ENCODE measurements around the gene MAIP1. TPM values are rescaled to one million over a fixed set of nuclear protein-coding genes. Genes with fewer than 3 reads are reported as not detected.
"Not testable (repeated sequence)": the region's sequence is repeated elsewhere in the genome, so short reads cannot be mapped to it uniquely, and the experiment has no call there.

MAIP1 gene, protein sequence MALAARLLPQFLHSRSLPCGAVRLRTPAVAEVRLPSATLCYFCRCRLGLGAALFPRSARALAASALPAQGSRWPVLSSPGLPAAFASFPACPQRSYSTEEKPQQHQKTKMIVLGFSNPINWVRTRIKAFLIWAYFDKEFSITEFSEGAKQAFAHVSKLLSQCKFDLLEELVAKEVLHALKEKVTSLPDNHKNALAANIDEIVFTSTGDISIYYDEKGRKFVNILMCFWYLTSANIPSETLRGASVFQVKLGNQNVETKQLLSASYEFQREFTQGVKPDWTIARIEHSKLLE
- total RNA-seq: 24.9 and 28.4 TPM in 2 replicates

DNA sequence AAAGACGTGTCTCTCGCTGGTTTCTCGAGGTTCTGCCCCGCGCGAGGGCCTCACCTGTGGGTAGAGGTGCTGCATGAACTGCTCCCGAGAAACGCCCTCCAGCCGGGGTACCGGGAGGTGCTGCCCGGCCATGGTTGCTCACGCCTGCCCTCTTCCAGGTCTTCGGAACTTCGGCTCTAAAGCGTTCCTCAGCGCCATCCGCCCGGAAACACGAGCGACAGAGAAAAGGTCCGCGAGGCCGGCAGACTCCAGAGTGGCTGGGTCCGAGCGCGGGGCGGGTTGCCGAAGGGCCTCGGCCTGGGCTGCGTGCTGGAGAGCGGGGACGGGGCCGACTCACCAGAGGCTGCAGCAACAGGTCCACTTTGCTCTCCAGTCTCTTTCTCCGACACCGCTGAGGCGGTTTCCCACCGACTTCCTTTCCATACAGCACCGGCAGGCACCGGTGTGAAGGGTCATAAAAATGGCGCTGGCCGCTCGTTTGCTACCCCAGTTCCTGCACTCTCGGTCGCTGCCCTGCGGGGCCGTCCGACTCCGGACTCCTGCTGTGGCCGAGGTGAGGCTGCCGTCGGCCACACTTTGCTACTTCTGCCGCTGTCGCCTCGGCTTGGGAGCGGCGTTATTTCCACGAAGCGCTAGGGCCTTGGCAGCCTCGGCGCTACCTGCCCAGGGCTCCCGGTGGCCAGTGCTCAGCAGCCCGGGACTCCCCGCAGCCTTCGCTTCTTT lies at the start of gene MAIP1, which contains the start of gene TYW5:
TSS of gene MAIP1 (plus strand) at position 244 of the 723 bp plus-strand sequence. CDS start at position 461, 217 bp downstream.
TSS of gene TYW5 (minus strand) at position 153 of the 723 bp plus-strand sequence. CDS start at position 132, 21 bp downstream.
- peak; percentile 61 to 81 for DNase-seq (ENCODE audit: low read depth in 2 of 2)

DNA sequence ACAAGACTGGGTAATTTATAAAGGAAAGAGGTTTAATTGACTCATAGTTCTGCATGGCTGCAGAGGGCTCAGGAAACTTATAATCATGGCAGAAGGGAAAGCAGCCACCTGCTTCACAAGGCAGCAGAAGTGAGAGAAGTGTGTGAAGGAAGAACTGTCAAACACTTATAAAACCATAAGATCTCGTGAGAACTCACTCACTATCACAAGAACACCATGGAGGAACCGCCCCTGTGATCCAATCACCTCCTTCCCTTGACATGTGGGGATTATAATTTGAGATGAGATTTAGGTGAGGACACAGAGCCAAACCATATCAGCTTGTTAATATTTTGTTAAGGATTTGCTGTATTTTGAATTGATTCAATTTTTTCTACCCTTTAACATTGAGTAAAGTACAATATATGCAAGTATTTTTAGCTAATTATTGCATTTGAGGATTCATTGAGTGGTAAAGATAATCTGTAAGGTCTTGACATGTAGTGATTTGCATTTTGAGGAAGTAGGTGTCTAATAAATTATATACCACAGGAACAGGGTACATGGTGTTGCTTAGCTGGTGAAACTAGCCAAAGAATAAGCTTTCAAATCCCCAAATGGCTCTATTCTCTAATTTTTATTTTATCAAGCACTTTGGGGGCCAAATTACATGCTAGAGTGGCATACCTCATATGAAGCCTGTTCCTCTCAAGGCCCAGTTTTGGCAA lies 48.2 kb upstream of the MAIP1 start:
- DNase-seq (ENCODE audit: low read depth in 2 of 2): no peak

DNA sequence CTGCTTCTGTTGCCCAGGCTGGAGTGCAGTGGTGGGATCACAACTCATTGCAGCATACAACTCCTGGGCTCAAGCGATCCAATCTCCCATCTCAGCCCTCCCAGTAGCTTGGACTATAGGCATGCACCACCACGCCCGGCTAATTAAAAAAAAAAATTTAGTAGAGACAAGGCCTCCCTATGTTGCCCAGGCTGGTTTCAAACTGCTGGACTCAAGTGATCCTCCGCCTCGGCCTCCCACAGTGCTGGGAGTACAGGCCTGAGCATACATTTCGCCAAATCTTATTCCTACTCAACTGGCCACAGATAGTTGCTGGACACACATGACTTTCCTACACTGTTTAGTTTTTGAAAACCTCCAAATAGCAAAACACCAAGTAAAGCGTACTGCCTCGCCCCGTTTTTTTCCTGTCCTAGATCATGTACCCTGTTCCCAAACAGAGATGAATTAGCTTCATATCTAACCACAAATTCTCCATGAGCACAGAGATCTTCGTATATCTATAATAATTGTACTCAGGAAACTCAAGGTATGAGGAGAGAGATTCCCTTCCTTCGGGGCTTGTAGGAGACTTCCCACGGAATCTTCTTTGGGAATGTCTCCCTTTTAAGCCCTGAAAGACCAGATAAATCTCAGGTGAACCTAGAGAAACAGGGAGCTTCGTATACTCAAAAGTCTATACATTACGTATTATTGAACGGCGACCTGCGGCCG lies 44.9 kb upstream of the MAIP1 start:
- DNase-seq (ENCODE audit: low read depth in 2 of 2): no peak

DNA sequence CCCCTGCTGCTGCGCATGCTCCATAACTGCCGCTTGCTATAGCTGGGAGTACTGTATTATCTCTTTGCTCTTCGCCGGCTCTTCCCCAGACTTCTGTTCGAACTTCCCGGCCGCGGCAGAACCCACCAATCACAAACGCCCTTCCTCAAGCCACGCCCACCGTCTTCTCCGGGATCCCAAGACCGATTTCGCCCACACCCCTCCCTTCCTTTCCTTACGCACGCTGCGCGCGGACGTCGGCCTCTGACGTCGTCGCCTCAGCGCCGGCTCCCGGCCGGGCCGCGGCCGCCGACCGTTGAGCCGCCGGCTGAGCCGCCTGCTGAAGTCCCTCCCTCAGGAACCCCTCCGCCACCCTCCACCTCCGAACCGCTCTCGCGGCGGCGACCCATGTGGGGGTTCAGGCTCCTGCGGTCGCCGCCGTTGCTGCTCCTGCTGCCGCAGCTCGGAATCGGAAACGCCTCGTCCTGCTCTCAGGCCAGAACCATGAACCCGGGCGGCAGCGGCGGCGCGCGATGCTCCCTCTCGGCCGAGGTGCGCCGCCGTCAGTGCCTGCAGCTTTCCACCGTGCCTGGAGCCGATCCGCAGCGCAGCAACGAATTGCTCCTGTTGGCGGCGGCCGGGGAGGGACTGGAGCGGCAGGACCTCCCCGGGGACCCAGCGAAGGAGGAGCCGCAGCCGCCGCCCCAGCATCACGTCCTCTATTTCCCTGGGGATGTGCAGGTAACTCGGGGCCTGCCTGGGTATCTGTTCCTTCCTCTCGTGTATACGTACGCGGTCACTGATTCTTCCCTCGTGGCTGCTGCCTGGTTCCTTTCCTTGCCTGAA lies 44.1 kb upstream of the MAIP1 start, which contains the start of gene C2orf69:
TSS of gene C2orf69 (plus strand) at position 242 of the 825 bp plus-strand sequence. CDS start at position 388, 146 bp downstream.
- peak; percentile 88 to 96 for DNase-seq (ENCODE audit: low read depth in 2 of 2)

DNA sequence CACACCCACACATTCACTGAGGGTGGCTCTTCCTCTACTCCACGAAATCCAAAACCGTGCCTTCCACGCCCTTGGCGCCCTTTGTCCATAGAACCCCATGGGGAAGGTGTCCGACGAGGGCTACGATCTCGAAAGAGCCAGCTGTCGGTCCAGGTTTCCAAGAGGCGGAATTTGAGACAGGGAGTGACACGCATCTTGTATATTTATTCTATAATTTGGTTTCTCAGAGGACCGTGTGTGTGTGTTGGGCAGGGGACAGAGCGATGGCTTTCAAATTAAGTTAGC lies 43.6 kb upstream of the MAIP1 start:
- no peak for DNase-seq (ENCODE audit: low read depth in 2 of 2)

DNA sequence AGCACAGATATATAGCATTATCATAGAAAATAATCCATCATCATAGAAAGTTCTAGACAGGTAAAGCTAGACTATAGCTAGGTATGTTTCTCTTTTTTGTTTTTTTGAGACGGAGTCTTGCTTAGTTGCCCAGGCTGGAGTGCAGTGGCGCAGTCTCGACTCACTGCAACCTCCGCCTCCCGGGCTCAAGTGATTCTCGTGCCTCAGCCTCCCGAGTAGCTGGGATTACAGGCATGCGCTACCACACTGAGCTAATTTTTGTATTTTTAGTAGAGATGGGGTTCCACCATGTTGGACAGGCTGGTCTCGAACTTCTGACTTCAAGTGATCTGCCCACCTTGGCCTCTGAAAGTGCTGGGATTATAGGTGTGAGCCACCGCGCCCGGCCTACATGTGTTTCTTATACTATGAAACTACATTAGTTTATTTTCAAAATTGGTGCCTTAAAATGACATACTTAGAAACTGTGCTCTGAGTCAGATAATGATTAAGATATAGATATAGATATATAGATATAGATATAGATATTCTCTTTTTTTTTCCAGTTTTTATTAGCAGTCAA lies 42.7 kb upstream of the MAIP1 start:
- not testable (repeated sequence) for DNase-seq (ENCODE audit: low read depth in 2 of 2)

DNA sequence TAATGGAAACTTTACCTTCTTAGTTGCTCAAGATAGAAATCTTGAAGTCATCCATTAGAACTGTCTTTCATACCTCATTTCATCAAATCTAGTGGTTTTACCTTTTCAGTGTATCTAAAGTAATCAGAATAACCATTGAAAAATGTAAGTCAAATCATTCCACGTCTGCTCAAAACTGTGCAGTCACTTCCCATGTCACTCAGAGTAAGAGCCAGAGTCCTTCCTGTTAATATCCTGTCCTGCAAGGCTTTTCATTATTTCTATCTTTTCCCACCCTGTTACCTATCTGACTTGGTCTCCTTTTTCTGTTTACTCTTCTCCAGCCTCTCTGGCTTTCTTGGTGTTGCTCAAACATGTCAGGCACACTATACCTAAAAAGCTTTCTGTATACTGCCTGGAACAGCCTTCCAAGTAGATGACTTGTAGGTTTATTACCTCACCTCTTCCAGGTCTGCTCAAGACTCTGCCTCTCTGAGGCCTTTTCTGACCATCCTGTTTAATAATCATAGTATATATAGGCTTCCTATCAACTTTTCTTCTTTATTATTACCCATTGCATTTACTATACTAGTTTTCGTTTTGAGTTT lies 40.9 kb upstream of the MAIP1 start:
- DNase-seq (ENCODE audit: low read depth in 2 of 2): peak in 1 of 2 donors; percentile 28

DNA sequence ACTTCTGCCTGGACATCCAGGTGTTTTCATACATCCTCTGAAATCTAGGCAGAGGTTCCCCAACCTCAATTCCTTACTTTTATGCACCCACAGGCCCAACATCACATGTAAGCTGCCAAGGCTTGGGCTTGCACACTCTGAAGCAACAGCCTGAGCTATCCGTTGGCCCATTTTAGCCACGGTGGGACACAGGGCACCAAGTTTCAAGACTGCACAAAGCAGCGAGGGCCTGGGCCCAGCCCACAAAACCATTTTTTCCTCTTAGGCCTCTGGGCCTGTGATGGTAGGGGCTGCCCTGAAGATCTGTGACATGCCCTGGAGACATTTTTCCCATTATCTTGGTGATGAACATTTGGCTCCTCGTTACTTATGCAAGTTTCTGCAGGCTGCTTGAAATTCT lies 38.4 kb upstream of the MAIP1 start:
- DNase-seq (ENCODE audit: low read depth in 2 of 2): no peak

DNA sequence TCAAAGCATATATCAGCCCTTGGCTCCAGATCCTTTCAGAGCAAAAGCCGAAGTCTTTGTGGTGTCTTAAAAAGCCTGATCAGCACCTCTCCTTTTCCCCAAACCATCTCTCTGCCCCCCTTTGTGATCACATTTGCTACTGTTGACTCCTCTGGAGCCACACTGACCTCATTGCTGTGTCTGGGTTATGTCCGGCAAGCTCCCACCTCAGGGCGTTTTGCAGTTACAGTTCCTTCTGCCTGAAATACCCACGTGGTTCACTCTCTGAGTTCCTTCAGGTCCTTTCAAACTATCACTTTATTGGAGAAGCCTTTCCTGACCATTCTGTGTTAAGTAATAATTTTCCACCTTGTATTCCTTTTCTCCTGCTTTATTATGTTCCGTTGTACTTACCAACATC lies 32.5 kb upstream of the MAIP1 start:
- DNase-seq (ENCODE audit: low read depth in 2 of 2): no peak

DNA sequence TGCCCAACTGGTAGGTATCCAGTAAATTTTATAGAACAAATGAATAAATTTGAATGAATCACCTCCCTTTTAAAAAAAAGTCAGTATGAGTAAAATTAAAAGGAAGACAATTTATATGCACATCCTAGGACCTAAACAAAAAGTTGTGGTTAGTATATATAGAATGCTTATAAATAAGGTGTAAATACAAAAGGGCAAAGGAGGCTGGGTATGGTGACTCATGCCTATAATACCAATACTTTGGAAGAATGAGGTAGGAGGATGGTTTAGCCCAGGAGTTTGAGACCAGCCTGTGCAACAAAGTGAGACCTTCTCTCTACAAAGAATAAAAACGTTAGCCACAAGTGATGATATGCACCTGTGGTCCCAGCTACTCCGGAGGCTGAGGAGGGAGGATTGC lies 31.5 kb upstream of the MAIP1 start:
- DNase-seq (ENCODE audit: low read depth in 2 of 2): no peak

DNA sequence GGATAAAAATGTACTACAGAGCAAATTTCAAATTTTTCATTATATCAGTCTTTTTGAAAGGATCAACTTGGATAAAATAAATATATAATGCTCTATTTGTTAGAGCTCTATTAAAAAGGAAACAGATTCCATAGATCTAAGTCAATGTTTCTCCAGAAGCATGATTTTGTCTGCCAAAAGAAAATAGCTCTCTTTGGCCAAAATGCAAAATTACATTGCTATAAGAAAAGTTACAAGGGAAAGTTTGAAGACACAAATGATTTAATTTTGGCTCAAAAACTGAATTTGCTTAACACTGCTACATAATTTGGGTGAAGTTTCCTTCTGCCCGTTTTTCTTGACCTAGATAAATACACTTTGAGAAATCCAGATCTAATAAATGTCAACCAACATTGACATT lies 28.6 kb upstream of the MAIP1 start:
- no peak for DNase-seq (ENCODE audit: low read depth in 2 of 2)

DNA sequence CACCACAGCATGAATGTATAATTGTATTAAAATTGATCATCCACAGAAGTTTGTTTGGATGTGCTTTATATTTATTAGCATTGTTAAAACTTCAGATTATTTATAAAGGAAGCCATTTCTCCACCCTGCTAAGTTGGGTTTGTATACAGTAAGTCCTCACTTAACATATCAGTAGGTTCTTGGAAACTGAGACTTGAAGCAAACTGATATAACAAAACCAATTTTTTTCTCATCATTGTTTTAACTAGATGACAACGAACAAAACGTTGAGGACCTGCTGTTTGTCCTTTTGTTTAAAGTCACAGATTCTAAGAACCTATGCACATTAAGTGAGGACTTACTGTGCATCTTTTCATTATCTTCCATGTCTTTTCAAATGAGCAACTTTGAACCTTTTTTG lies 27.2 kb upstream of the MAIP1 start:
- DNase-seq (ENCODE audit: low read depth in 2 of 2): no peak

DNA sequence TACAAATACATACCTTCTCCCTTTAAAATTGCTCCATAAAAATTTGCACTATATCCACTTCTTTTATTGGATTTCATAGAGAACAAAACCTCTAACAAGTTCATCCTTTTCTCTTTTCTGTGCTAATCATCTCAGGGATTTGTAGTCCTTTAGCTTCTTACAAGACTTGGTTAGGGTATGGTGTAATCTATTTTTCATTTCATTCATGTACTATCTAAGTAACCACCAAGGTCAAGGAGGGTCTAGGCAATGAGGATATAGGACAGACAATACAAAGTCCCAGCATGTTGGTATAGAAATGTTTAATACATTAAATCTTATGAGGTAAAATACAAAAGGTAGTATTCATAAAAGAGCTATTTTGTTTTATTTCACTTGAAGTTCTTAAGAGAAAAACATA lies 26.8 kb upstream of the MAIP1 start:
- no peak for DNase-seq (ENCODE audit: low read depth in 2 of 2)

DNA sequence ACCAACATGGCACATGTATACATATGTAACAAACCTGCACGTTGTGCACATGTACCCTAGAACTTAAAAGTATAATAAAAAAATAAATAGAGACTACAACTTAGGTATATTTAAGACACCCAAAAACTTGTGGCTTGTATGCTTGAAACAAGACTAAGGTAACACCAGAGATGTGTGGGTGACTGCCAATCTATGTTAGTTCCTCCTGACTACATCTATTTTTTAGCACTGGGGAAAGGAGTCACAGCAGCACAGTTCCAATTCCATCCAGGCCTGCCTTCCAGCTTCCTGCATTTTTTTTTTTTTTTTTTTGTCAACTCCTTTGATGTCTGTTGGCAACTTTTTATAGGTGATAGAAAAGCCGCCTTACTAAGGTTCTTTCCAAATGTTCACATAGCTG lies 26.1 kb upstream of the MAIP1 start:
- DNase-seq (ENCODE audit: low read depth in 2 of 2): no peak

DNA sequence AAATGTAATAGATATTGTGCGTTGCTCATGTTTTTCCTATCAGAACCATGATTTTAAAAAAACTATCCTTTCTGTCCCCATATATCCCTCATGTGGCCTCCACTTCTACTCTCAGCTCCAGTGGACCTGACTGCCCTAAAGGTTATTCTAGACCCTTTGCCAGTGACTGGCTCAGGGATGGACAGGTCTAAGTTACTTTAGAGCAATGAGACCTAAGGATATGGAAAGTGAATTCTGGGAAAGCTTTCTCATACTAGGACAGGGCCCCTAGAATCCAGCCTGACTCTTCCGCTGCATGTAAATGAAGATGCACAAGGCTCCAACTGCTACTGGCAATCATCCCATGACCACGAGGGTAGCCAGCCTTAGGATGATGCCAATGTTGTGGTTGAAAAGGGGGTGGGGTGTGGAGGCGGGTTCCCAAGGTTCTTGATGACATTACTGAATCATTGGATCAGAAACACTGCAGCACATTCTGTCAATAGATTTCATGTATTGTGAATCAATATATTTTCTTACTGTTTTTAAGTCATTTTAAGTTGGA lies 23.0 kb upstream of the MAIP1 start:
- no peak for DNase-seq (ENCODE audit: low read depth in 2 of 2)

DNA sequence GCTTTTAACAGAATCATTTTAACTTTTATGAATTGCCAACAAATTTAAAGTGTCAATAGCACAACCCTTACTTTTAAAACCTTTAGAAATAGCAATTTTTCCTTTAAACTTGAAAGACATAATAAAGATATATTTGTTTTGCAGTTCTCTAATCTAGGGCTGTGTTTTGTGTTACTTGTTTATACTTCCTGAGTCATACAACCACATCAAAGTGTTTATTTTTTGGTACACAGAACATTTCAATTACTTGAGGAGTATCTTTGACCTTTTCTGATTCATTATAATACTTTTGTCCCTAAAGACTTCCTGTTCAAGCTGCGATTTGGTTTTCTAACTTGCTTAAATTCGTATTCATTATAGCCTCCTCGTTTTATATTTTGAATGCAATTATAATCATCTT lies 21.9 kb upstream of the MAIP1 start:
- DNase-seq (ENCODE audit: low read depth in 2 of 2): no peak

DNA sequence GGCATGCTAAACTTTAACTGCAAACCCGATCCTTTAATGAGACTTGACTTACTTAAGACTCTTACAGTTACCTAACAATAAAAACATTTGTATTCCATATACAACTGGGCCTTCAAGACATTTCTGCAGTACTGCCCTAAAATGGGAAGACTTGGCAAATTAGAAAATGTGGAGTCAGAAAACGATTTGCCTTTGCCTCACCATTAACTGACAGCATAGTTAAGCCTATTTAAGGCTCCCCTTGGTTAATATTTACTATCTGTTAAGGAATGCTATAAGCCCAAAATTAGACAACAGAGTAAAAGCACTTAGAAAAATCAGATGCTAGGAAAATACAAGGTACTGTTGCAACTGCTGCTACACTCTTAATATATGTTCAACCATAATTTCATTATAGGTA lies 18.8 kb upstream of the MAIP1 start:
- no peak for DNase-seq (ENCODE audit: low read depth in 2 of 2)

DNA sequence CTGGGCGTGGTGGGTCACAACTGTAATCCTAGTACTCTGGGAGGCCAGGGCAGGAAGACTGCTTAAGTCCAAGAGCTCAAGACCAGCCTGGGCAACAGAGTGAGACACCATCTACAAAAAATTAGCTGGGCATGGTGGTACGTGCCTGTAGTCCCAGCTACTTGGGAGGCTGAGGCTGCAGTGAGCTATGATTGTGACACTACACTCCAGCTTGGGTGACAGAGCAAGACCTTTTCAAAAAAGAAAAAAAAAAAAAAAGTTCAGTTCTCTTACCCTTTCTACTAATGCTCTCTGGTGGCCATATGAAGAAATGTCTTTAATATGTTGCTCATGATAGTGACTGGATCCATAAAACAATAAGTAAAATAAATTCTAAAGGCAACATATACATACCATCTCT lies 15.0 kb upstream of the MAIP1 start:
- DNase-seq (ENCODE audit: low read depth in 2 of 2): peak; percentile 10 to 21

DNA sequence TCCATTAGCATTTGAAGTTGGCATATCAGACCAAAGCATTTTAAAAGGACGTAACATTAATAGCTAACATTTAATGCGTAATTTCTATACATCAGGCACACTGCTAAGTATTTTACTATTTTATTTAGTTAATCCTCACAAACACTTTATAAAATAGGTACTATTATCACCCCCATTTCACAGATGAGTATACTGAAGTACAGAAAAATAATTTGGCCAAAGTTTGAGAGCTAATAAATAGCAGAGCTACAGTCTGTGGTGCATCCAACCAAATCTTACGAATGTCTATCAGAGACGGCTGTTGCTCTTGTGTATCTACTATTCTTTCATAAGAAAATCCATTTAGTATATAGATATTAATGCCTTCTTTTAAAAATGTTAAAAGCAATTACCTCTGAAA lies 12.0 kb upstream of the MAIP1 start:
- no peak for DNase-seq (ENCODE audit: low read depth in 2 of 2)

DNA sequence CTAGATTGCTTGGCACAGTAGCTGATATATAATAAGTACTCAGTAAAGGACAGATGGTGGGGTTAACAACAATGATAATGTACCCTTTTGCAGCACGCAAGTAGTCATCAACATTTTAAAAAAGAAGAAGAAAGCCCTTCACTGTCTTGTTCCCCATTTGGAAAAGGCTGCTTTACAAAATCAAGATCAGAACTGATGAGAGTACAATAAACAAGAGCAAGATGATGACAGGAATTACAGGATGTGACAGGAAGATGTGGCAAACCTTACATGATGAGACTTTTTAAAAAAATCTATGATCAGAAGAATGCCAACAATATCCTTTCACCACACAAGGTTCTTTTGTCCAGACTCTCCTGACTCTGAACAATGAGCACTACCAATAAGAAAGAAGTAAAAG lies 9.2 kb upstream of the MAIP1 start:
- no peak for DNase-seq (ENCODE audit: low read depth in 2 of 2)
